ENCODE measurements around the gene NDUFS8. TPM values are rescaled to one million over a fixed set of nuclear protein-coding genes. Genes with fewer than 3 reads are reported as not detected.
A peak's percentile ranks its signal among the peaks of the same experiment; 100 is the strongest.

NDUFS8 gene
- total RNA-seq, 1 experiment from 2014 or later = 221 TPM

DNA sequence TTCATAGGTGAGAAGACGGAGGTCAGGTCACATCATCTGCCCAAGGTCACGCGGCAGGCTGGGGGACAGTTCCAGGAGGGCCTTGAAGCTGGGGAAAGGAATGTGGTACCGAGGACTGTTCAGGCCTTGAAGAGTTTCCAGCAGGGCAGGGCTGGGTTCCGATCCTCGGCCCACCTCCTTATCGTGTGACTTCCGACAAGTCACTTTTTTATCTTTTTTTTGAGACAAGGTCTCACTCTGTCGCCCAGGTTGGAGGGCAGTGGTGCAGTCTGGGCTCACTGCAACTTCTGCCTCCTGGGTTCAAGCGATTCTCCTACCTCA, 623 bp downstream of the NDUFS8 start:
- TF ChIP-seq, protein P1, sequence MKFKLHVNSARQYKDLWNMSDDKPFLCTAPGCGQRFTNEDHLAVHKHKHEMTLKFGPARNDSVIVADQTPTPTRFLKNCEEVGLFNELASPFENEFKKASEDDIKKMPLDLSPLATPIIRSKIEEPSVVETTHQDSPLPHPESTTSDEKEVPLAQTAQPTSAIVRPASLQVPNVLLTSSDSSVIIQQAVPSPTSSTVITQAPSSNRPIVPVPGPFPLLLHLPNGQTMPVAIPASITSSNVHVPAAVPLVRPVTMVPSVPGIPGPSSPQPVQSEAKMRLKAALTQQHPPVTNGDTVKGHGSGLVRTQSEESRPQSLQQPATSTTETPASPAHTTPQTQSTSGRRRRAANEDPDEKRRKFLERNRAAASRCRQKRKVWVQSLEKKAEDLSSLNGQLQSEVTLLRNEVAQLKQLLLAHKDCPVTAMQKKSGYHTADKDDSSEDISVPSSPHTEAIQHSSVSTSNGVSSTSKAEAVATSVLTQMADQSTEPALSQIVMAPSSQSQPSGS (CRISPR knock-in tag; IDR thresholded peaks at IDR 0.05; ENCODE audit: borderline replicate concordance, low read depth) = no peak
- TF ChIP-seq MYBL2 (CRISPR knock-in tag; IDR thresholded peaks at IDR 0.05) = peak; percentile 13; the same call in 1 of the 2 replicates
- peaks cover 9% of the 10 kb centered on the region for H3K36me3 Mint-ChIP-seq
- H3K27ac Mint-ChIP-seq = no peak overlapping the region
- H3K4me3 Mint-ChIP-seq = peak overlapping the region; percentile 96
- no peak for DNase-seq (ENCODE audit: low spot score)
- no peak for ATAC-seq
- peaks cover 19% of the 10 kb centered on the region for H3K4me1 Mint-ChIP-seq
- POLR2A ChIA-PET = no interaction called here
- H3K27me3 Mint-ChIP-seq (ENCODE audit: low read depth) = no peaks in the 10 kb centered on the region
- no peaks in the 10 kb centered on the region for H3K9me3 Mint-ChIP-seq
- CTCF ChIA-PET = no interaction called here

DNA sequence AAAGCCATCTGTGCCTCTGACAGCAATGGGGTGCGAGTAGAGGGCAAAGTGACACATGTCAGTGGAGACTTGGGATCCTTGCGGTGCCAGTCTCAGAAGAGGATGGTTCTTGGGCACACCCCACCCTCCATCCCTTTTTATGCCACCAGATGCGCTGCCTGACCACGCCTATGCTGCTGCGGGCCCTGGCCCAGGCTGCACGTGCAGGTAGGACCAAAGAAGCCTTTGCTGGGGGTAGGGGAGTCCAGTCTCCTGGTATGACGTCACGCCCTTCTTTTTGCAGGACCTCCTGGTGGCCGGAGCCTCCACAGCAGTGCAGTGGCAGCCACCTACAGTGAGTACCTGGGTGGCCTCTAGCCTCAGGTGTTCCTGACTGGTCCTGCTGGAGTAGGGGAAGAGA, 1.5 kb downstream of the NDUFS8 start:
- ChIA-PET POLR2A (no interaction called here), CTCF (interaction anchor here (0.9 kb wide), 1 partner anchor 177 kb away, joined by 3 read pairs; no protein-coding TSS in a partner anchor)

More for the DNA sequence above, 1.5 kb downstream of the NDUFS8 start:
- TF ChIP-seq, protein P2, sequence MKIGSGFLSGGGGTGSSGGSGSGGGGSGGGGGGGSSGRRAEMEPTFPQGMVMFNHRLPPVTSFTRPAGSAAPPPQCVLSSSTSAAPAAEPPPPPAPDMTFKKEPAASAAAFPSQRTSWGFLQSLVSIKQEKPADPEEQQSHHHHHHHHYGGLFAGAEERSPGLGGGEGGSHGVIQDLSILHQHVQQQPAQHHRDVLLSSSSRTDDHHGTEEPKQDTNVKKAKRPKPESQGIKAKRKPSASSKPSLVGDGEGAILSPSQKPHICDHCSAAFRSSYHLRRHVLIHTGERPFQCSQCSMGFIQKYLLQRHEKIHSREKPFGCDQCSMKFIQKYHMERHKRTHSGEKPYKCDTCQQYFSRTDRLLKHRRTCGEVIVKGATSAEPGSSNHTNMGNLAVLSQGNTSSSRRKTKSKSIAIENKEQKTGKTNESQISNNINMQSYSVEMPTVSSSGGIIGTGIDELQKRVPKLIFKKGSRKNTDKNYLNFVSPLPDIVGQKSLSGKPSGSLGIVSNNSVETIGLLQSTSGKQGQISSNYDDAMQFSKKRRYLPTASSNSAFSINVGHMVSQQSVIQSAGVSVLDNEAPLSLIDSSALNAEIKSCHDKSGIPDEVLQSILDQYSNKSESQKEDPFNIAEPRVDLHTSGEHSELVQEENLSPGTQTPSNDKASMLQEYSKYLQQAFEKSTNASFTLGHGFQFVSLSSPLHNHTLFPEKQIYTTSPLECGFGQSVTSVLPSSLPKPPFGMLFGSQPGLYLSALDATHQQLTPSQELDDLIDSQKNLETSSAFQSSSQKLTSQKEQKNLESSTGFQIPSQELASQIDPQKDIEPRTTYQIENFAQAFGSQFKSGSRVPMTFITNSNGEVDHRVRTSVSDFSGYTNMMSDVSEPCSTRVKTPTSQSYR (CRISPR knock-in tag; IDR thresholded peaks at IDR 0.05) = no peak
- TF ChIP-seq ZNF138 (CRISPR knock-in tag; conservative IDR thresholded peaks at IDR 0.05) (no peak), OVOL2 (CRISPR knock-in tag; IDR thresholded peaks at IDR 0.05; ENCODE audit: borderline replicate concordance) (no peak), NR1H2 (CRISPR knock-in tag; IDR thresholded peaks at IDR 0.05) (no peak), KAT7 (CRISPR knock-in tag; IDR thresholded peaks at IDR 0.05; ENCODE audit: borderline replicate concordance) (no peak), ATF1 (CRISPR knock-in tag; IDR thresholded peaks at IDR 0.05) (no peak), FOXP1 (CRISPR knock-in tag; IDR thresholded peaks at IDR 0.05; ENCODE audit: borderline replicate concordance) (no peak), ZBTB43 (CRISPR knock-in tag; IDR thresholded peaks at IDR 0.05) (no peak), RELA (CRISPR knock-in tag; IDR thresholded peaks at IDR 0.05; ENCODE audit: borderline replicate concordance) (no peak), SOX15 (CRISPR knock-in tag; IDR thresholded peaks at IDR 0.05) (no peak), NFE2L1 (CRISPR knock-in tag; IDR thresholded peaks at IDR 0.05) (no peak), ZNF121 (CRISPR knock-in tag; IDR thresholded peaks at IDR 0.05) (no peak), ZNF263 (CRISPR knock-in tag; IDR thresholded peaks at IDR 0.05; ENCODE audit: low read depth) (no peak)
- TF ChIP-seq, protein P3, sequence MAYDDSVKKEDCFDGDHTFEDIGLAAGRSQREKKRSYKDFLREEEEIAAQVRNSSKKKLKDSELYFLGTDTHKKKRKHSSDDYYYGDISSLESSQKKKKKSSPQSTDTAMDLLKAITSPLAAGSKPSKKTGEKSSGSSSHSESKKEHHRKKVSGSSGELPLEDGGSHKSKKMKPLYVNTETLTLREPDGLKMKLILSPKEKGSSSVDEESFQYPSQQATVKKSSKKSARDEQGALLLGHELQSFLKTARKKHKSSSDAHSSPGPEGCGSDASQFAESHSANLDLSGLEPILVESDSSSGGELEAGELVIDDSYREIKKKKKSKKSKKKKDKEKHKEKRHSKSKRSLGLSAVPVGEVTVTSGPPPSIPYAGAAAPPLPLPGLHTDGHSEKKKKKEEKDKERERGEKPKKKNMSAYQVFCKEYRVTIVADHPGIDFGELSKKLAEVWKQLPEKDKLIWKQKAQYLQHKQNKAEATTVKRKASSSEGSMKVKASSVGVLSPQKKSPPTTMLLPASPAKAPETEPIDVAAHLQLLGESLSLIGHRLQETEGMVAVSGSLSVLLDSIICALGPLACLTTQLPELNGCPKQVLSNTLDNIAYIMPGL (CRISPR knock-in tag; IDR thresholded peaks at IDR 0.05) = no peak
- TF ChIP-seq, protein P1 (CRISPR knock-in tag; IDR thresholded peaks at IDR 0.05; ENCODE audit: borderline replicate concordance, low read depth) = no peak
- TF ChIP-seq, protein P4, sequence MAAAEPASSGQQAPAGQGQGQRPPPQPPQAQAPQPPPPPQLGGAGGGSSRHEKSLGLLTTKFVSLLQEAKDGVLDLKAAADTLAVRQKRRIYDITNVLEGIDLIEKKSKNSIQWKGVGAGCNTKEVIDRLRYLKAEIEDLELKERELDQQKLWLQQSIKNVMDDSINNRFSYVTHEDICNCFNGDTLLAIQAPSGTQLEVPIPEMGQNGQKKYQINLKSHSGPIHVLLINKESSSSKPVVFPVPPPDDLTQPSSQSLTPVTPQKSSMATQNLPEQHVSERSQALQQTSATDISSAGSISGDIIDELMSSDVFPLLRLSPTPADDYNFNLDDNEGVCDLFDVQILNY (CRISPR knock-in tag; IDR thresholded peaks at IDR 0.05) = no peak
- DNase-seq (ENCODE audit: low spot score) (no peak), ATAC-seq (no peak)
- peak overlapping the region; percentile 96 for H3K4me3 Mint-ChIP-seq
- H3K9me3 Mint-ChIP-seq = no peaks in the 10 kb centered on the region
- peaks cover 9% of the 10 kb centered on the region for H3K36me3 Mint-ChIP-seq
- H3K27me3 Mint-ChIP-seq (ENCODE audit: low read depth) = no peaks in the 10 kb centered on the region
- H3K27ac Mint-ChIP-seq = peak overlapping the region; percentile 65
- peaks cover 19% of the 10 kb centered on the region for H3K4me1 Mint-ChIP-seq

All from WTC11 (cell line).